GM12872 (cell line): ENCODE measurements around the gene OLIG3.

Source experiments
- CTCF ChIP-seq: IDR thresholded peaks from 3 replicates; pipeline ENCODE4 v1.5.1; 2011; ENCODE audit warnings: low read depth, mild to moderate bottlenecking, low read length, moderate library complexity; ENCODE audit not compliant: insufficient read depth

The OLIG3 gene

GRCh38 chr6:137473598-137473997, 20.6 kb downstream of the OLIG3 start:
- no peak for TF ChIP-seq CTCF

- TF ChIP-seq CTCF: no peak
Observed at GRCh38 chr6:137472641-137473137, 21.5 kb downstream of the OLIG3 start.

GRCh38 chr6:137471986-137472385, 22.2 kb downstream of the OLIG3 start:
- no peak for TF ChIP-seq CTCF

GRCh38 chr6:137471497-137471896, 22.7 kb downstream of the OLIG3 start:
- no peak for TF ChIP-seq CTCF

GRCh38 chr6:137467211-137467610, 27.0 kb downstream of the OLIG3 start:
- no peak for TF ChIP-seq CTCF

GRCh38 chr6:137465378-137466009, 28.7 kb downstream of the OLIG3 start:
- no peak for TF ChIP-seq CTCF

- TF ChIP-seq CTCF: no peak
Observed at GRCh38 chr6:137452333-137452894, 41.8 kb downstream of the OLIG3 start.

- TF ChIP-seq CTCF: no peak
Observed at GRCh38 chr6:137443901-137444300, 50.3 kb downstream of the OLIG3 start.
